ELF-1 (cell line): ENCODE results near the gene PPP1CA.

Source experiments
- DNase-seq: peaks from one replicate; pipeline ENCODE4 v3.0.0-alpha.2; 2016; ENCODE audit warnings: low read depth, low spot score

Gene PPP1CA

GRCh38 chr11:67370351-67371076, 31.1 kb downstream of the PPP1CA start:
- no peak for DNase-seq

DNA sequence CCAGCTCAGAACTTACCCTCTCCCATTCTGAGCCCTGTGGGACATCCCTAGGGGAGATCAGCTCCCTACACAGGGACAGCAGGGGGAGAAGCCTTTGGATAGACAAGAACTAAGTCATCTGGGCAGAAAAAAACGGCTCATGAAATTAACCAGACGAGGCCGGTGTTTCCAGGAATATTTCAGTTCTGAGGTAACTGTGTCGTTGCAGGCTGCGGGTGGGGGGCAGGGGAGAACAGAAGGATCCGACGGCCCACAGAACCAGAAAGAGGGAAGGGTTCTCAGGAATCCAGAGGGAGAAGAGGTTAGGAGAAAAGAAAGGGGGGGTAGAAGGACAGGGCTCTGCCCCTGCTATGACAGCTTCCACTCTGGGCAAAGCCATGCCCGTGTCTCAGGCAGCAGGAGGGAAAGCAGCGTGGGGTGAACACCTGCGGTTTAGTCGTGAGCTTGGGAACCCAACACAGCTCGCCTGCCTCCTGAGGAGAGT, 31.8 kb downstream of the PPP1CA start:
- DNase-seq: no peak

DNA sequence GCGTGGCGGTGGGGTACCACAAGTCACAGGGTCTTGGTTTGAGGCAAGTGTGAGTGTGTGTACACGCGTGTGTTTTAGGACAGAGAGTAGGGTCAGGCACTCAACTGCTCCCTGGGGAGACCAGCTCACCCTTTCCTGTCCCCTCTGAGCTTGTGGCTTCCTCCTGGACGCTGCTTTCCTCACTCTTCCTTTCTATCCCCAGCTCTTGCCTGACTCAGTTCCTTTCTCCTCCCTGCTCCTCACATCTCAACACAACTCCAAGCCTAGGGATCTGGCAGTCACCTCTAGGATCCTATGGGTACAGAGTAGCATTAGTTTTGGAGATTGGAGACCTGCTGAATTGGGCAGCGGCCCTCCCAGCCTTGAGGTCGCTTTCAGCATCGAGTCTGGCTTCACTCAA, 32.4 kb downstream of the PPP1CA start:
- DNase-seq: no peak

- DNase-seq: no peak
Measured at GRCh38 chr11:67368621-67369020, 33.0 kb downstream of the PPP1CA start.

DNA sequence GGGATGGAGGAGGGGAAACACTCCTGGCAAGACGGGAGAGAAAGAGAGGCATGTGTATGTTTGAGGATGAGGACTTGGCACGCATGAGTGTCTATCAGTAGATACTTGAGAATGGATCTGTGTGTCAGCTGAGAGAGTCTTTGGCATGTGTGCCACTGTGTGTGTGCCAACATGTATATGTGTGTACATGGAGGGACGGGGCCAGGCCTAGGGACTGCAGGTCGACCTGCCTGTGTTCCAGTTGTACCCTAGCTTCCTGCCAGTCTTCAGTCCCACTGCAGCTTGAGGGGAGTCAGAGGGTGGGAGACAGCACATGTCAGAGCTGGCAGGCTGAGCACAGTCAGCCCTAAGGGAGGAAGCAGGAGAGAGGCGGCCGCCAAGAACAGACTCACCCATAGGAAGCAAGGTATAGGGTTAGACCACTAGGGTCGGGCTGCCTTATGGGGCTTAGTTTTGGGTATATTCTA, 33.9 kb downstream of the PPP1CA start:
- no peak for DNase-seq

DNA sequence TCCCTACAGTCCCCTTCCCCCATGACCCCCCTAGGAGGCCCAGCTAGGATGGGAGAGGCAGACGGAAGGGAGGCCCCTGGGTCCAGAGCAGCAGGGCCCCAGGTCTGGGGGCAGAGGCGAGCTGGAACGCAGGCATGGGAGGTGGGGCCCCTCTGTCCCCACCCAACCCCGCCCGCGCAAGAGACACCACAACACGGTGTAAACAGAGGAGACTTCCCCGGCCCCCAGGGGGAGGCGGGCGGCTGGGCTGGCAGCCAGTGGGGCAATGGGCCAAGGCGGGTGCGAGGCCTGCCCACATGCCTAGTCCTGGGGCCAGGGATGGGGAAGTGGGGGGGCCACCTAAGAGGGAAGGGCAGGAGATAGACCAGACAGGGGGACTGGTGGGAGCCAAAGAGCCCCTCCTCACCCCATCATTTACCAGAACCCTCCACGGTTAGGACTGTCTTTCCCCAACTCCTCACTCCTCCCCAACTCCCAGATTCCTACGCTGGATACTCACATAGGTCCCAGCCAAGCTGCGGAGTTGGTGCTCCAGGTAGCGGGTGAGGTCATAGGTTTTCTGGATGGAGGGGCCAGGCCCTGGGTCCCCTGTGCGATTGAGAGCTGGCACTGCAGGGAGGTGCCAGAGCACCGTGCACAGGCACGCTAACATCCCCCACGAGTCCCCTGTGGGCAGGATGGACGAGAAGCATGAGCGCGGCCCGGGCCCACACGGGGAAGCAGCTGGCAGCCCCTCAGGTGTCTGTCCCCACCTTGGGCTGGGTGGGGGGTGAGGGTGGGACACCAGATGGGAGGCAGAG, 34.5 kb downstream of the PPP1CA start:
- no peak for DNase-seq

- DNase-seq: no peak
Measured at GRCh38 chr11:67366546-67366945, 35.1 kb downstream of the PPP1CA start.

DNA sequence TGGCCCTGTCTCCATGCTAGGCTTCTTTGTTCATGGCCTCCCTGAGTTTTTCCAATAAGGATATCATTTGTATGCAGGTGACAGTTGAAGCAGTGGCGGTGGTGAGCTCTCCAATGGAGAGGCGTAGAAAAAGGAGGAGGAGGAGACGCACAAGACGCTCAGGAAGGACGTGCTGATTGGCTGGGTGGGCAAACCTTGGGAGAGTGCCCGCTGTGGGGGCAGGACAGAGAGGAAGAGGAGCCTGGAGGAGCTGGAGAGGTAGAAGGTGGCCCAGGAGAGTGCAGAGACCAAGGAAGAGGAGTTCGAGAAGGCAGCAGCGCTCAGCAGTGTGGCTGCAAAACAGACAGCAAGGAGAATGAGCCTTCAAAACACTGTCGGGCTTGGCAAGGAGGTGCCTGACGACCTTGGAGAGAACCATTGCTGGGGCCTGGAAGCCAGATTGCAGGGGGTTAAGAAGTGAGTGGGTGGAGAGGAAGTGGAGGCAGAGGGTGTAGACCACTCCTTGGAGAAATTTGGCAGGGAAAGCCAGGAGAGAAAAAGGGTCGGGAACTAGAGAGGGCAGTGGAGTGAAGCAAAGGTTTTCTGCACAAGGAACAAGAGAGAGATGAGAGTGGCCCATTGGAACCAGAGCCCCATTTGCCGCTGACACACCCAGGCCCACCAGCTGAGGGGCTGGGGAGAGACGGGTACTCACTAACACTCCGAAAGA, 35.8 kb downstream of the PPP1CA start:
- DNase-seq: no peak

- no peak for DNase-seq
Measured at GRCh38 chr11:67364783-67365722, 36.6 kb downstream of the PPP1CA start.

GRCh38 chr11:67364169-67364568, 37.5 kb downstream of the PPP1CA start:
- DNase-seq: no peak

- DNase-seq: no peak
Measured at GRCh38 chr11:67357831-67358670, 43.6 kb downstream of the PPP1CA start.

- DNase-seq: peak; percentile 89
Measured at GRCh38 chr11:67356864-67357561, 44.6 kb downstream of the PPP1CA start.

- no peak for DNase-seq
Measured at GRCh38 chr11:67356387-67356863, 45.2 kb downstream of the PPP1CA start.

DNA sequence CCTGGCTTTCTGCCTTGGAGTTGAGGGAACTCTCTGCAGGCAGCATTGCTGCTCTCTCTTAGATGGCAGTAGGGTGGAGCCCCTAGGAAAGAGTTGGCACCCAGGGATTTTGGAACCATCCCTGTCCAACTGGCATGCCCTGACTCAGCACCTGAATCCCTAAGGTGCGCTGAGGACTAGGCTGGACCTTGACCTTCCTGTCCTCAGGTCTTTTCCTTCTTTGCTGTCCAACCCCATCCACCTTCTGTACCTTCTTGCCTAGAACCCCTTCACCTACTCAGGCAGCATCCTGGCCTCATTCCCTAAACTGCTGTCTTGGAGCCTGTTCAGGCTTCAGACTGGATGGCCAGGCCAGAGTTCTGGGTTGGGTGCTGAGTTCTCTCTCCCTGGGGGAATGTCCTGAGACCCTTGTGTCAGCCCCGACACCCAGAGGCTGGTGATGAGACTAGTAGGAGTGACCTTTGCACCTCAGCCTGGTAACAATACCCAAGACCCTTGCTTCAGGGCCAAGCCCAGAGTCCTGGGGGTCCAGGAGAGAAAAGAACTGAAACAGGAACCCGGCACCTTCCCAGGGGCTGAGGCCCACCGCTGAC, 45.8 kb downstream of the PPP1CA start:
- no peak for DNase-seq

DNA sequence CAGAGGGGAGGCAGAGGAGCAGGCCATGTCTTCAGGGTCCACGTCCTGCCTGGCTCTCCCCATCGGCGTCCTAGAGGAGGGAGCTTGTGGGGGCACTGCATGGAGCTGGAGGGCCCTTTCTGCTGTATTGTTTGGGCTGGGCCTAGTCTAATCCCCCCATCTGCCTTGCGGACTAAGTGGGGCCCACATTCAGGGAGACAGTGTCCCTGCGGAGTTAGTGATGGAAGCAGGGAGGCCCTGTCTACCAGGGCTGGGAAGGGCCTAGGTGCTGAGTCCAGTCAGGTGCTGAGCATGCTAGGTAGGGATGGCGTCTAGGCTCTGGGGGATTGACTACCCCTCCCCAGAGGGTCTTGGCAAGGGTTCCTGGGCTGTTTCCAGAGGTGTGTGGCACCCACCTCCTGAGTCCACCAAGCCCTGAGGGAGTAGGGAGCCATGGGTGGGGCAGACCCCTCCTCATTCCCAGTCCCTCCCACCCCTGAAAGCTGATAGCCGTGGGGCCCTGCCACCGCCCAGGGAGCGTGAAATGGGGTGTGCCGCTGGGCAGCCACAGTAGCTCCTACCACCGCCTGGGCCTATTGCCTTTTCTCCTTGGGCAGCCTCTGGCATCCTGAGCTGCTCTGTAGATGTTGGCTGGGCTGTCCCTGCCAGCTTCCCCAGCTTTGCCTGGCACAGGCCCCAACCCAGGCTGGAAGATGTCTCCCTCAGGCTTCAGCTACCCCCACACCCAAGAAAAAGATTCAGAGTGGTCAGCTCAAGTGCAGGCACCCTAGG, 46.5 kb downstream of the PPP1CA start:
- no peak for DNase-seq

- DNase-seq: peak; percentile 80
Measured at GRCh38 chr11:67354075-67355022, 47.3 kb downstream of the PPP1CA start.
